DND-41 (cell line): ENCODE results near the gene IFT52.

Source experiments
- EZH2 ChIP-seq: IDR thresholded peaks from 3 replicates; pipeline ENCODE4 v1.6.1; 2012; ENCODE audit warnings: borderline replicate concordance, low read depth, mild to moderate bottlenecking, moderate library complexity, low read length, inconsistent platforms; ENCODE audit not compliant: severe bottlenecking
- TF ChIP-seq, protein P1 (sequence below): IDR thresholded peaks from 2 replicates; pipeline ENCODE4 v1.5.1; 2012; ENCODE audit warnings: borderline replicate concordance, low read length, moderate library complexity, mild to moderate bottlenecking; ENCODE audit not compliant: poor library complexity, severe bottlenecking; ENCODE audit errors: extremely low read depth

- TF ChIP-seq, protein P1, sequence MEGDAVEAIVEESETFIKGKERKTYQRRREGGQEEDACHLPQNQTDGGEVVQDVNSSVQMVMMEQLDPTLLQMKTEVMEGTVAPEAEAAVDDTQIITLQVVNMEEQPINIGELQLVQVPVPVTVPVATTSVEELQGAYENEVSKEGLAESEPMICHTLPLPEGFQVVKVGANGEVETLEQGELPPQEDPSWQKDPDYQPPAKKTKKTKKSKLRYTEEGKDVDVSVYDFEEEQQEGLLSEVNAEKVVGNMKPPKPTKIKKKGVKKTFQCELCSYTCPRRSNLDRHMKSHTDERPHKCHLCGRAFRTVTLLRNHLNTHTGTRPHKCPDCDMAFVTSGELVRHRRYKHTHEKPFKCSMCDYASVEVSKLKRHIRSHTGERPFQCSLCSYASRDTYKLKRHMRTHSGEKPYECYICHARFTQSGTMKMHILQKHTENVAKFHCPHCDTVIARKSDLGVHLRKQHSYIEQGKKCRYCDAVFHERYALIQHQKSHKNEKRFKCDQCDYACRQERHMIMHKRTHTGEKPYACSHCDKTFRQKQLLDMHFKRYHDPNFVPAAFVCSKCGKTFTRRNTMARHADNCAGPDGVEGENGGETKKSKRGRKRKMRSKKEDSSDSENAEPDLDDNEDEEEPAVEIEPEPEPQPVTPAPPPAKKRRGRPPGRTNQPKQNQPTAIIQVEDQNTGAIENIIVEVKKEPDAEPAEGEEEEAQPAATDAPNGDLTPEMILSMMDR, result no peak
- TF ChIP-seq EZH2, result no peak
These were observed 20.2 kb upstream of the IFT52 start for GRCh38 chr20:43570496-43570895.
